Testis (tissue), 3 donors: Measurements from ENCODE around the gene CCDC127. TPM values are rescaled to one million over a fixed set of nuclear protein-coding genes. Genes with fewer than 3 reads are reported as not detected.
A peak's percentile ranks its signal among the peaks of the same experiment; 100 is the strongest.

ENCODE experiments used
- DNase-seq: peaks from one replicate; pipeline ENCODE4 v3.0.0-alpha.2; 2019
- H3K27ac ChIP-seq, 2 donors: fragments of 200-600 bp; sonication (generic); one replicate each; pipeline ENCODE4 v1.5.1; 2019
- H3K27me3 ChIP-seq: fragments of 200-600 bp; sonication (generic); one replicate; pipeline ENCODE4 v1.5.1; 2019
- H3K36me3 ChIP-seq: fragments of 200-600 bp; sonication (generic); one replicate; pipeline ENCODE4 v1.5.1; 2017; ENCODE audit warnings: low read depth; ENCODE audit errors: missing control alignments
- H3K4me1 ChIP-seq: fragments of 200-600 bp; sonication (generic); one replicate; pipeline ENCODE4 v1.5.1; 2019
- H3K4me3 ChIP-seq, 2 donors: fragments of 200-600 bp; sonication (generic); one replicate each; pipeline ENCODE4 v1.5.1; 2017 to 2019
- H3K9me3 ChIP-seq: fragments of 200-600 bp; sonication (generic); one replicate; pipeline ENCODE4 v1.5.1; 2017
- POLR2A ChIP-seq: fragments of 450-650 bp; IDR thresholded peaks from one replicate; pipeline ENCODE4 v1.6.1; 2017; ENCODE audit warnings: antibody characterized with exemption, mild to moderate bottlenecking, moderate library complexity
- WGBS, 2 donors: methylation state at CpG; one replicate each; pipeline ENCODE4 v1.1.5; 2018; 5-methylcytosine and 5-hydroxymethylcytosine counted together
- intact Hi-C: fragments of 100-400 bp; cut with DNase I; formaldehyde crosslinking; loops from one replicate; pipeline ENCODE4 v1.15.1; 2023; ENCODE audit warnings: low total_unique reads
- polyA plus RNA-seq: library from polyadenylated mRNA; stranded (reverse); fragments of 350-450 nt; fragmentation: Illumina TruSeq; extraction: RNeasy Lipid Tissue Mini Kit (QIAGEN cat#74804); gene quantifications from one replicate; pipeline ENCODE4 v1.2.3, GENCODE V29; 2014; ENCODE audit warnings: low read depth, low replicate concordance; ENCODE audit not compliant: insufficient read depth
- total RNA-seq, 2 donors: library from RNA; depleted of rRNA; stranded (reverse); fragments of >200 nt; gene quantifications; one replicate each; pipeline ENCODE4 v1.2.3, GENCODE V29; 2016
- TF ChIP-seq, protein P1 (sequence below), 3 experiments: fragments of 450-650 bp in 2 of 3; fragments of 200-600 bp in 1 of 3; sonication (generic) in 1 of 3; IDR thresholded peaks; one replicate each; pipeline ENCODE4 v1.5.1; 2016 to 2019; ENCODE audit warnings: antibody characterized with exemption in 3 of 3, mild to moderate bottlenecking in 2 of 3, moderate library complexity in 1 of 3

The CCDC127 gene
- total and polyA plus RNA-seq, 3 donors from 2014 or later: 6.6 to 6.9 (median 6.7) TPM

DNA sequence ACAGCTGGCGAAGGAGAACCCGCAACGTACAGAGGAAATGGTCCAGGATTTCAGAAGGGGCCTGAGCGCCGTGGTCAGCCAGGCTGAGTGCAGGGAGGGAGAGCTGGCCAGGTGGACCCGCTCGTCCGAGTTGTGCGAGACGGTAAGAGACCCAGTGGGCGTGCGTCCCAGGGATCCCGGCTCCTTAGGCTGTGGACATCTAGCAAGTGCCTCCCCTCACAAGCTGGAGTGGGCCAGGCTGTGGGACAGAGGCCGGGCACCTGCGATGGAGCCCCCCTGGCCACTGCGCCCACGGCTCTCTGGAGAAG is 56.2 kb downstream of the CCDC127 start:
- intact Hi-C loops: no loop called here

DNA sequence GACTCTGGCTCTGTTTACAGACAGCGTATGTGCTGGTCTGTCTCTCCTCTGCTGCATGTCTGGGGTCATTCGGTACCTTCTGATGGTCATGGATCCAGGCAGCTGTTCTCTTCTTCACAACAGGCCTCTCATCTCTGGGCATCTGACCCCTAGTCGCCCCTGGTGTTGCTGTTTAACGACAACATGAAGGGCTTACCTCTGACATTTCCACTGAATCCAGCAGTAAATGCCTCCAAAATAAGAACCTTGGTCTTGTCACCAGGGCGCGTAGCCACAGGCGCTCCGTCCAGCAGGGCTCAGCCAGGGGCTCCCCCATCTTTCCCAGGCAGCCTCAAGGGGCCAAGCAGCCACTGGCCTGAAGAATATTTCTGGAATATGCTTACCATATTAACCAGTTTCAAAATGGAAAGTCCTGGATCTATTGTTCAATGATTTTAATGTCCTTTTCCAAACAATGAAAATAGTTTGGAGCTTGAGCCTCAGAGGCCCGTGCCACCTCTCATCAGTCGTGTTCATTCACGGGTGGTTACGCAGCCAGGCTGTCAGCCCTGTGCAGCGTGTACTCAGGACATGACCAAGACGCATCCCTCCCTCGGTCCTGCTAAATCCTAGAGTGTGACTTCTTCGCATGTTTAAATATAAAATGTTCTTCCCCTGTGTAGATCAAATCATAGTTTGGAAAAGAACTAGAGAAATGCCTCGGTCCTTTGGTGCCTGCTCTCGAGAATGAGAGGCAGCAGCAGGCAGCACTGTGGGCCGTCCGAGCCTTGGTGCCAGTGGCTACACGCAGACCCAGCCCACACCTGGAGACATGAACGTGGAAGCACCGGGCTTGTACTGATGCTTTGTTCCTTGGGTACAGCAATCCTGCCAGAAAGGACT is 56.8 kb downstream of the CCDC127 start:
- no peaks in the 10 kb centered on the region for H3K36me3 ChIP-seq
- intact Hi-C loops: no loop called here
- H3K4me1 ChIP-seq: no peaks in the 10 kb centered on the region
- no peaks in the 10 kb centered on the region for H3K9me3 ChIP-seq
- DNase-seq: no peak
- H3K4me3 ChIP-seq: no peak overlapping the region
- 85 to 91% methylated on average over 23 of the region's 23 CpGs for WGBS, 2 donors
- no peaks in the 10 kb centered on the region for H3K27me3 ChIP-seq
- TF ChIP-seq POLR2A: no peak
- TF ChIP-seq, protein P1, sequence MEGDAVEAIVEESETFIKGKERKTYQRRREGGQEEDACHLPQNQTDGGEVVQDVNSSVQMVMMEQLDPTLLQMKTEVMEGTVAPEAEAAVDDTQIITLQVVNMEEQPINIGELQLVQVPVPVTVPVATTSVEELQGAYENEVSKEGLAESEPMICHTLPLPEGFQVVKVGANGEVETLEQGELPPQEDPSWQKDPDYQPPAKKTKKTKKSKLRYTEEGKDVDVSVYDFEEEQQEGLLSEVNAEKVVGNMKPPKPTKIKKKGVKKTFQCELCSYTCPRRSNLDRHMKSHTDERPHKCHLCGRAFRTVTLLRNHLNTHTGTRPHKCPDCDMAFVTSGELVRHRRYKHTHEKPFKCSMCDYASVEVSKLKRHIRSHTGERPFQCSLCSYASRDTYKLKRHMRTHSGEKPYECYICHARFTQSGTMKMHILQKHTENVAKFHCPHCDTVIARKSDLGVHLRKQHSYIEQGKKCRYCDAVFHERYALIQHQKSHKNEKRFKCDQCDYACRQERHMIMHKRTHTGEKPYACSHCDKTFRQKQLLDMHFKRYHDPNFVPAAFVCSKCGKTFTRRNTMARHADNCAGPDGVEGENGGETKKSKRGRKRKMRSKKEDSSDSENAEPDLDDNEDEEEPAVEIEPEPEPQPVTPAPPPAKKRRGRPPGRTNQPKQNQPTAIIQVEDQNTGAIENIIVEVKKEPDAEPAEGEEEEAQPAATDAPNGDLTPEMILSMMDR (IDR thresholded peaks at IDR 0.05): no peak
- no peak overlapping the region for H3K27ac ChIP-seq

More for the DNA sequence above, 56.2 kb downstream of the CCDC127 start:
- Histone ChIP-seq H3K27ac (no peak overlapping the region), H3K4me1 (no peaks in the 10 kb centered on the region), H3K27me3 (no peaks in the 10 kb centered on the region), H3K4me3 (no peak overlapping the region), H3K9me3 (no peaks in the 10 kb centered on the region), H3K36me3 (no peaks in the 10 kb centered on the region)
- TF ChIP-seq, protein P1 (IDR thresholded peaks at IDR 0.05): no peak
- no peak for TF ChIP-seq POLR2A
- WGBS, 2 donors: 87 to 94% methylated on average over 13 to 17 of the region's 17 CpGs
- no peak for DNase-seq

DNA sequence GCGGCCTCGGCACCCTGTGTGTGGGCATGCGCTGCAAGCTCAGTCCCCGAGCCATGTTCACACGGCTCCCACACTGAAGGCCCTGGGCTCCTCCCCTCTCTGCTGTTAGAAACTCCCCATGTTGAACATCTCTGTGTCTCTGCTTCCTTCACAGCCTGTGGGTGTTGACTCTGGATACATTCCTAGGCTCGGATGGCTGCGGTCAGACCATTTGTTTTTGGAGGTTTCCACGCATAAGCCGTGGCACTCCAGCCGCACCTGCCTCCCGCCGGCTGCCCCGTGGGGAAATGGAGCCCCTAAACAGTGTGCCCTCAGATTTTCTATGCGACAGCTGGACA is 57.8 kb downstream of the CCDC127 start:
- intact Hi-C loops: no loop called here

DNA sequence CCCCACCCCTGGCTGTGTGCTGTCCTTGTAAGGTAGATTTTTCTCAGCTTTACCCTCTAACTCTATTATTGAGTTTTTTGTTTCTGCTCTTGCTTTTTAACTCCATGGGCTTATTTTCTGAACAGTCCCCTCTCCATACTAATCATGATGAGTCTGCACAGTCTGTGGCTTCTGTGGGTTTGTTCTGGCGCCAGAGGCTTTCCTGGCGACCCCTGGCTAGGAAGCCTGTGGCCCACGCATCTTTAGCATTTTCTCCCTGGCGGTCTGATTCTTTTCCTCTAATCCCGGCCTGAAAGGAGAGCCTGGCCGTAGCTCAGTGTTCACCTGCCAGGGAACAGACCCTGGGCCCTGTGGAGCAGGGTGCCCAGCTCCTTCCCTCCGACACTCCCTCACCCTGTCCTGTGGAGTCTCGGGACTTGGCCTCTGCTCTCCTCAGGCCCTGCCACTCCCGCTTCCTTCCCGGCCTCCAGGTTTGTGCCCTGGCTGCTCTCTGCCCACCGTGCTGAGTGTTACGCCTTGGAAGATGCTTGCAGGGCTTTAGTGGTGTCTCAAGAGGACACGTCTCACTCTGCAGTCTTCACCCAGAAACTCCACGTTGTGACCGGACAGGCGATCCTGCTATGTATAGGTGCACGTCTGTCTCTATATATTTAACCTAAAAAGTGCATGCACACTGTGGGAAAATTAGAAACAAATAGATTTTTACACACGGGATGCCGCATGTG is 58.3 kb downstream of the CCDC127 start:
- peak; percentile 12 for DNase-seq
- no peak for TF ChIP-seq POLR2A
- TF ChIP-seq, protein P1 (IDR thresholded peaks at IDR 0.05): no peak

More for the DNA sequence above, 57.8 kb downstream of the CCDC127 start:
- 86 to 91% methylated on average over 14 of the region's 14 CpGs for WGBS, 2 donors
- TF ChIP-seq, protein P1 (IDR thresholded peaks at IDR 0.05): no peak
- no peak for TF ChIP-seq POLR2A
- Histone ChIP-seq H3K4me3 (no peak overlapping the region), H3K36me3 (no peaks in the 10 kb centered on the region), H3K27ac (no peak overlapping the region), H3K4me1 (no peaks in the 10 kb centered on the region), H3K9me3 (no peaks in the 10 kb centered on the region), H3K27me3 (no peaks in the 10 kb centered on the region)
- DNase-seq: peak; percentile 9

More for the DNA sequence above, 58.3 kb downstream of the CCDC127 start:
- H3K36me3 ChIP-seq: no peaks in the 10 kb centered on the region
- H3K4me1 ChIP-seq: no peaks in the 10 kb centered on the region
- intact Hi-C loops: no loop called here
- 77 to 82% methylated on average over 19 of the region's 19 CpGs for WGBS, 2 donors
- no peak overlapping the region for H3K4me3 ChIP-seq
- H3K9me3 ChIP-seq: no peaks in the 10 kb centered on the region
- H3K27ac ChIP-seq: no peak overlapping the region
- no peaks in the 10 kb centered on the region for H3K27me3 ChIP-seq
